ENCODE results near the gene REEP1.
"Not testable (repeated sequence)": the region's sequence is repeated elsewhere in the genome, so short reads cannot be mapped to it uniquely, and the experiment has no call there.

REEP1 gene

DNA sequence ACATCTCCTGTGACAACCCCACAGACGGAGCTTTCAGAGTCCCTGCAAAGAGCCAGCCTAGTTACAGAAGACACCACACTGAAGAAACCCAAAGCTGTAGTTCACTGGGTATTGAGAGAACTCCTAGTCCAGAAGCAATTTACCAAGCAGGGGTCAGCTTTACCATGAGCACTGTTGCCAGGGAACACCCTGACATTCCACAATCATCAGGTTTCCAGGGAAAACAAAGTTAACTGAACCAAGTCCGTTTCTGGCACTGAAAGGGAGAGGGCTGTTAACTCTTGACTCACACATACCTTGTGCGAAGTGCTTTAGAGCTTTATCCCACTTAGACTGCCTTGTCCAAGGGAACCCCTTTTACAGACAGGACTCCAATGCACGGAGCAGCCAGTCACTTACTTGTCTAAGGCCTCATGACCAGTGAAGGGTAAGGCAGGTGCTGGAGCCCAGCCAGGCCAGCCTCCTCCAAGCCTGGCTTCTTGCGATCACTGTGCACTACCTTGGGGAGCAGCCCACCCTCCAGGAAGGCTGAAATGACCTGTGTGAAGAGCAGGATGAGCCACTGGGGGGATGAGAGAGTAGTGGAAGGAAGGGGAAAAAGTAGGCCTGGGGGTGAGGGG is 53.9 kb downstream of the REEP1 start:
- no peak for DNase-seq (ENCODE audit: low read depth)

DNA sequence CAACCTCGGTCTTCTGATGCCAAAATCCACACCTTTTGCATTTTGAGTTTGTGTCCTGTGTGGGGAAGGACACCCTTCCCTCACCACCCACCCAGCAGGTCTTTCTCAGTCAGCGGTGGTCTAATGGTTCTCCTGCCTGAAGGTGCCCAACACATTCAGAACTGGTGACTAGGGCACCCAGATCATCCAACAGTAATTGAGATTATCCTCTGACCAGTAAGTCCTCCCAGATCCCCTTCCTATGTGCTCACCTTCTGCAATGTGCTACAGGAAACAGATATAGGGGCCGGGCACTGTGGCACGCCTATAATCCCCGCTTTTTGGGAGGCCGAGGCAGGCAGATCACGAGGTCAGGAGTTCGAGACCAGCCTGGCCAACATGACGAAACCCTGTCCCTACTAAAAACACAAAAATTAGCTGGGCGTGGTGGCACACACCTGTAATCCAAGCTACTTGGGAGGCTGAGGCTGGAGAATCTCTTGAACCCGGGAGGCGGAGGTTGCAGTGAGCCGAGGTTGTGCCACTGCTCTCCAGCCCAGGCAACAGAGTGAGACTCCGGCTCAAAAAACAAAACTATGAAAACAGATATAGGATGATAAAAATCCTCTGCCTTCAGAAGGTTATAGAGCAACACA is 56.2 kb downstream of the REEP1 start:
- no peak for DNase-seq (ENCODE audit: low read depth)

DNA sequence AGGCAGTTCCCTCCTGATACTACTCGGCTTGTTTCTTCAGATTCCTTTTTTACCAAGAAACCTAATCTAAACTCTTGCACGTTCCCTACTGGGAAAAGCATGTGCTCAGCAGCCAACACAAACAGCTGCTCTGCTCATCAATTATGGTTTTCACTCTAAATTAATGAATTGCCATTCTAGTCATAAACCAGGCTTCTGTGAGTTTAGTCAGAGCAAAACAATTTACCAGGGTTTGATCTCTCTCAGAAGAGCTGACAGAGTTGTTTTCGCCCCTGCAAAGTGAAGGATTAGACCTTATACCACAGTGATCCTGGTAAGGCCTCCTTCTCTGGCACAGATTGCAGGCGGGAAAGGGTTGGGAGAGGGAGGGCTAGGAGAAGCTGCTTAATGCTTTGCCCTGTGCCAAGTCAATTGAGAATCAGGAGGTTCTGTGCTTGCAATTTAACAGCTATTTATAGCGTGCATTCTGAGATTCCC is 57.2 kb downstream of the REEP1 start:
- no peak for DNase-seq (ENCODE audit: low read depth)

DNA sequence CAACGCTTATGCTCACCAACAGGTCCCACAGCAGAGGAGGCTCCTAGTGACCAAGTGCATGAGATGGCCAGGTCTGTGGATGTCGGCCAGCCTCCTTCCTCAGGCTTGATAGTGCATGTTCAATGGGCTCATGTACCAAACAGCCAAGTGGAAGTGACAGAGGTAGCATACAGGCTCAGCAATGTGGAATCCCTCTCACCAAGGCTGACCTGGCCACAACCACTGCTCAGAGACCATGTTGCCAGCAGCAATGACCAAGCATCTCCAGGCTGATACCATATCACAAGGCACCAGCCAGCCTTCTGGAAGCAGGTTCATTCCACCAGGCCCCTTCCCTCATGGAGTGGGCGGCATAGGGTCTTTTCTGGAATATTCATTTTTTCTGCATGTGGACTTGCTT is 61.5 kb downstream of the REEP1 start:
- no peak for DNase-seq (ENCODE audit: low read depth)

DNA sequence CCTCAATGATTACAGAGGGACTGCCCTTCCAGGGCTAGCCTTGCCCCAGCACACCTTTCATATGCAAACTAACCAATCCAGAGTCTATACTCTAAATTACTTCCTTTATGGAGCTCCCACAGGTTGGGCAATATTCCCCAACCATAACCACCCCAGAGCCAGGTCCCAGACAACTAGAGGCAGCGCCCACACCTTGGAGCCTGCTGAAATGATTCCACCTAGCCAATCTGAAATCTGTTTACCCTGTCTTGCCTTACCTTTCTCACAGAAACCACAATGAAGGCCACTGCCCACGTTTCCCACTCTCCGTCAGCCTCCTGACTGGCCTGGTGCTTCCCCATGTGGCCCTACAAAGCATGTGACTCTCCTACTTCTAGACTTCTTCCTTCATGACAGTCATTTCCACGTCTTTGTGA is 62.0 kb downstream of the REEP1 start:
- no peak for DNase-seq (ENCODE audit: low read depth)

DNA sequence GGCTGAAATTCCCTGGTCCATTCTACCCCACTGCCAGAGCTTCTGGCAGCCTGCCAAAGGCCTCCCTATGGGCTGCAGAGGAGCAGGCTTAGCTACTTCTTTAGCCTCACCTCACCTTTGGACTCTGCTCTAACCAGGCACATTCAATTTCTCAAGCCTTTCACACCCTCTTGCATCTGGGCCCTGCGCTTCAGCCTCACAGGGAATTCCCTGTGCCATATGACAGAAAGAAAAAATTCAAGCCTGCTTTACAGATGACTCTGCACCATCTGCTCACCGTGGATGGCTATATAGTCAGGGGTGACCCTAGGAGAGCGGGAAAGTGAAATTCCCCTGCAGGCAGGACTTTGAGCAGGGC is 62.5 kb downstream of the REEP1 start:
- DNase-seq (ENCODE audit: low read depth), result no peak

DNA sequence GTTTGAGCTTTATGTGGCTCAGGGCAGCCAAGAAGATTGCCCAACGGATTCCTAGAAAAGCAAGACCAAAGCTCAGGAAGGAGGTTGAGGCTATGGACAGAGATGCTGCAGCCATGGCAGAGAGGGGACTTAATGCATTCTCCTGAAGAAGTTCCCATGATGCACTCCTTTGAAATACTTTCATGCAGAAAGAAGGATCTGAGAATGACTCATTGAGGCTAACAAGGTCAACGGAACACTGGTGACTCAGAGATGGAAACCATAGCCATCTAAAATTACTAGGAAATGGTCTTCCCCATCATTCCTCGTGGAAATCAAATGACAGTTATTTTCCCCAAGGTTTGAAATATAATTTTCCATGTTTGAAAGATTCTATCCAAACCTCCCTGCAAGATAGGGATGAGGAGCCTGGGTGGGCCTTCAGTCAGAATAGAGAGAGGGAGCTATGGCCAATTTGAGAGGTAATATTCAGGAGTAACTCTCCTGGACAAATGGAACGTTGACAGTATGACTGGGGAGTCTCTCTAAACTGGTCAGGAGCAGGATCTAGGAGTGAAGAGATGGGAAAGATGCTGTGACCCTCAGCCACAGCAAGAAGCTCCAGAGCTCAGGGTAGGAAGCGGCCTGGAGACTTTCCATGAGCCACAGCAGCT is 63.0 kb downstream of the REEP1 start:
- no peak for DNase-seq (ENCODE audit: low read depth)

DNA sequence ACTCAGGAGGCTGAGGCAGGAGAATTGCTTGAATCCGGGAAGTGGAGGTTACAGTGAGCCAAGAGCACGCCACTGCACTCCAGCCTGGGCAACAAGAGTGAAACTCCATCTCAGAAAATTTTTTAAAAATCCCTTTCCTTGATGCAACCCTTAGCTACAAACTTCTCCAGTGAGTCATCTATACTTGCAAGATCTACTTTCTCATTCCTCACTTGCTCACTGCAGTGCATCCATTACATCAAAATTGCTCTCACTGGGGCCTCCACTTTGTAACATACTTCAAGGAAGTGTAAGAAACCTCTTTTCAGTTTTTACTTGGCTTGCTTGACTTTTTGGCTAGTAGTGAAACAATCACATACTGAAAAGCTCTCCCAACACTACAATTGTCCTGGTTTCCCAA is 65.3 kb downstream of the REEP1 start:
- no peak for DNase-seq (ENCODE audit: low read depth)

DNA sequence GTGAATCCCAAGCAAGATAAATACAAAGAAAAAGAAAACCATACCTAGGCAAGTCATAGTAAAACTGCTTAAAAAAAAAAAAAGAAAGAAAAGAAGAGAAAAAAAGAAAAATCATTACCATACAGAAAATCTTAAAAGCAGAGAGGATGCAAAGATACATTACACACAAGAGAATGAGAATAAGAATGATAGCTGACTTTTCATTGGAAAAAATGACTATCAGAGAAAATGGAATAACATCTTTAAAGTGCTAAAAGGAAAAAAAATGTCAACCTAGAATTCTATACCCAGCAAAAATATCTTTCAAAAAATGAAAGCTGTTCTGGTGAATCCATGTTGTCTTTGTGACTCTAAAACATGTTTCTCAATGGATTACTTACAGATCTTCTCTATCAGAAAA is 66.2 kb downstream of the REEP1 start:
- no peak for DNase-seq (ENCODE audit: low read depth)

DNA sequence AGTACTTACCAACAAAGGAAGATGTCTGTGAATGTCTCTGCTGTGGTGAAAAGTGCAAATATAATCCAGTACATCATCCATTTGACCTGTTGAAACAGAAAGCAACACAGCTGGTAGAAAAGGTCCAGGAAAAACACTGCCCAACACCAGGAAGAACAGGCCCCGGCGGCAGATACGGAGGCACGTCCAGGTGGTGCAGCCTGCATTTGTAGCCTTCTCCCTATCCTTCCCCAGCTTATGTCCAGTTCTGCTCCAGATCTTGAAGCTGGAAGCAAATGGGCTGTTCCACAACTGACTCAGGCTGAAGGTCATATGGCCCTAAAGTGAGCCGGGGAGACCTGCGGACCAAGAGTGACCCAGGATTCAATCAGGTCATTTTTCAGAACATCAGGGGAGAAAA is 73.5 kb downstream of the REEP1 start:
- DNase-seq (ENCODE audit: low read depth), result no peak

DNA sequence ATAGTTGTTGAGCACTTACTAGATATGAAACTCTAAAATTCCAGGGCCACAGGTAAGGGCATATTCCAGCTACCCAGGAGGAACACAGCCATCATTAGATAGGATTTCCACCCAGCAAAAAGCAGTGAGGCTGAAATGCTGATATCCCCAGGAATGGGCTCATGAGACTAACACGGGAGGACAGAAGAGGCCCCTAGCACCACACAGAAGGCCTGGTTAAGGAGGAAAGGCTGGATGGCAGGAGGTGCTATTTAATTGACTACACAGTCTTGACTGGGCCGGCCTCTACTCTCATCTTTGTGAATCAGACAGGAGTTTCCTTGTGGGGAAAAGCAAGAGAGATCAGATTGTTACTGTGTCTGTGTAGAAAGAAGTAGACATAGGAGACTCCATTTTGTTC is 76.4 kb downstream of the REEP1 start:
- DNase-seq (ENCODE audit: low read depth), result no peak

DNA sequence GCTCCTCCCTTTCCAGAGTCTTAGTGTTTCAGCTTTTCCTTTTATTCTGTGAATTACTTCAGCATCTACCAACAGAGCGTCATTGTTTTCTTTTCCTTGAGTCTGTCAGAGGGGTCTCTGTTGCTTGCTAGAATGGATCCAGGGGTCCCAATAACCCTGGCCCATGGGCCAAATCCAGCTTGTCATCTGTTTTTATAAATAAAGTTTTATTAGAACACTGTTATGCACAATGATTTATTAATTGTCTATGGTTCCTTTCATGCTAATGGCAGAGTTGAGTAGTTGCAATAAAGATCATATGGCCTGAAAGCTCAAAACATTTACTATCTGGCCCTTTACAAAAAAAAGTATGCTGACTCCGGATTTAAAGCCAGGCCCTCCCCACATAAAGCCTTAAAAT is 79.3 kb downstream of the REEP1 start:
- no peak for DNase-seq (ENCODE audit: low read depth)

DNA sequence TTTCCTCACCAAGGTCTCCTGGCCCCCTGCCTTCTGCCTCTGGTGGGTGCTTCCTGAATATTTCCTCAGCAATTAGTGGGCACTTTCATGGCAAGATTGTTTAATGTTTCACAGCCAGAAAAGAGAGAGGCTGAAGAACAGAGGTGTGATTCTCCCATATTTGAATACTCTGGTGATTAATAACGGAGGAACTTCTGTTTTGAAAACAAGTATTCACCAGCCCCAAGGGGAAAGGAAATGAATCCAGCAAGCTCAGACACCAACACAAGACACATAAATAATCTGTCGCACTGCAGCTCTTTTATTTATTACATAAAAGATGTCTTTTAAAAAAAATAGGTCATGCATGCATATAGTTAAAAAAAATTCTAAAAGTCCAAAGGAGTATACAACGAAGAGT is 80.4 kb downstream of the REEP1 start:
- no peak for DNase-seq (ENCODE audit: low read depth)

DNA sequence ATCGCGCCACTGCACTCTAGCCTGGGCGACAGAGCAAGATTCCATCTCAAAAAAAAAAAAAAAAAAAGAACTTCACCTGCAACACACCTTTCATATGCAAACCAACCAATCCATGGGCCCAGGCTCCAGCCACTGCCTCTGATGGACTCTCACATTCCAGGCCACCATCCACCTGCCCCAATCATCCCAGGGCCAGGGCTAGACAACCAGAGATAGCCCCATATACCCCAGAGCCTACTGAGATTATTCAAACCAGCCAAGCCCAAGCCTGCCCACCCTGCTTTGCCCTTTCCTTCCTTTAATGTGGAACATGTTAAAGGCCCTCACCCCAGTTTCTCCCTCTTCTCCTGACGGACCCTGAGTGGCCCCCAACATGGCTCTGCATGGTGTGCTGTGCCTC is 81.1 kb downstream of the REEP1 start:
- no peak for DNase-seq (ENCODE audit: low read depth)

DNA sequence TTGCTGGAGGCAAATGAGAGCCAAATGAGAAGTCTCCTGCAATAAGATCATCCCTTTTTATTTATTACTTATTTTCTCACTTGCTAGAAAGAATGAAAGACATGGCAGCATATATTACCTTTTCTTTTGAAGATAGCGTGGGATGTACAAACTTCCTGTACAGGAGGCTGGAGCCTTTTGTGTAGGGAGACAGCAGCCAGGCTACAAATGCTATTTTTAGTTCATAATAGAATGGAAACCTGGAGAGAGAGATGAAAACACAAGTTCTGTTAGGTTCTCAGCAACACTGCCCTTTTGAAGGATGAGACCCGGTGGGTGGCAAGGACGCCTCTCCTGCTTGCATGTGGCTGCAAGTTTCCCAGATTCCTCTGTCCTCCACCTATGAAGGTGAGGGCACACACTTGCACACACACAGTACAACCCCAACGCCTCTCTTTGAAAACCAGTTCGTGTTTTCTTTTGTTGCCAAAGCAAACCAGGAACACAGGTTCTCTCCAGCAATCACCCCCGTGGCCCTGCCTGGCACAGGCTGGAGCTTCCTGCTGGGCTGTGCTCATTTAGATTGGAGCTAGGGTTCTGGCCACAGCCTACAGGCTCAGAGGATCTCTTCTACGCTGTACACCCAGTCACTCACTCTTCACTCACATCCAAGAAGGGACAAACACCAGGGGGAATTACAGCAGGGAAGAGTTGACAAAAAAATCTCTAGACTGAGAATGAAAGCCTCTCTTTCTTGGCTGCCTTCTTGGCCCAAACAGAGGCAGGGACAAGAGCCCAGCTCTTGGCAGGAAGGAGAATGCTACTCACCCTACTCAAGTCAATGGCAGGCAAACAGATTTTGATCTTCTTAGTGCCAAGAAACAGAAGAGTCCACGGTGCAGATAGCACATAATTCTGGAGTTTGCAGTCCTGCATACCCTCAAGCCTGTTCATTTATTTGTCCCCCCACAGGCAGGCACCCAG is 82.6 kb downstream of the REEP1 start:
- no peak for DNase-seq (ENCODE audit: low read depth)

DNA sequence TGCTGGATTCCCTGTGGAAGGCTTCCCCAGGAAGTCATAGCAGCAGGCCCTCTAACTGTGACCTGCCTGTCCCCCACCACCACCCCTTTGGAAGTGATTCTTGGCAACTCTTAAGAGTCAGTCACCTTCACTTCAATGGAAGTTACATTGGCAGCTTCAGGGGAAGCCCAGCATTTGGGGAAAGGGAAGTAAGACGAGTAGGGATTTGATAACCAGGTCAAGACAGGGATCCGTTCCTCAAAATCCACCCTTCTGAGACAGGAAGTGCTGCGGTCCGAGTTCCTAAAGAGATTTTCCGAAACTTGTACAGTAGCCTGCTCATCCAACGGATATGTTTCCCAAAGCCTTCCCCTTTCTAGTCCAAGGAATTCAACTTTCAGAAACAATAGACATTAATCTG is 84.0 kb downstream of the REEP1 start:
- DNase-seq (ENCODE audit: low read depth), result no peak

DNA sequence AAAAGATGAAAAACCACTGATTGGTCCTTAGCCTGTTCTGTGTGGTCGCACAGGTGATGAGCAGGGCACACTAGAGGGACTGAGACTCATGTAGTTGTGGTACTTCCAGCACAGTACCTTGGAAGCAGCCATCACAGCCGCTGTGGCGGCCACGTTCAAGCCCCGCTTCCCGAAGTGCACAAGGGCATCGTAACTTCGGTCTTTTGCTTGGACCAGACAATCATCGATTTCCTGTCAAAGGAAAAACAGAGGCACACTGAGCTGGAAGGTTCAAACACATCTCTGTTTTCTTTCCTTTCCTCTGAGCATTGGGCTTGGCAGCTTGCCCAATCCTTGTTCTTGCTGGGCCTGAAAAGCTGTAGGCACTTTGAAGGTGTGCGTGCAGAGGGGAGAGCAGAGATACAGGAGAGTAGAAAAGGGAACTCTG is 85.6 kb downstream of the REEP1 start:
- DNase-seq (ENCODE audit: low read depth), result no peak

DNA sequence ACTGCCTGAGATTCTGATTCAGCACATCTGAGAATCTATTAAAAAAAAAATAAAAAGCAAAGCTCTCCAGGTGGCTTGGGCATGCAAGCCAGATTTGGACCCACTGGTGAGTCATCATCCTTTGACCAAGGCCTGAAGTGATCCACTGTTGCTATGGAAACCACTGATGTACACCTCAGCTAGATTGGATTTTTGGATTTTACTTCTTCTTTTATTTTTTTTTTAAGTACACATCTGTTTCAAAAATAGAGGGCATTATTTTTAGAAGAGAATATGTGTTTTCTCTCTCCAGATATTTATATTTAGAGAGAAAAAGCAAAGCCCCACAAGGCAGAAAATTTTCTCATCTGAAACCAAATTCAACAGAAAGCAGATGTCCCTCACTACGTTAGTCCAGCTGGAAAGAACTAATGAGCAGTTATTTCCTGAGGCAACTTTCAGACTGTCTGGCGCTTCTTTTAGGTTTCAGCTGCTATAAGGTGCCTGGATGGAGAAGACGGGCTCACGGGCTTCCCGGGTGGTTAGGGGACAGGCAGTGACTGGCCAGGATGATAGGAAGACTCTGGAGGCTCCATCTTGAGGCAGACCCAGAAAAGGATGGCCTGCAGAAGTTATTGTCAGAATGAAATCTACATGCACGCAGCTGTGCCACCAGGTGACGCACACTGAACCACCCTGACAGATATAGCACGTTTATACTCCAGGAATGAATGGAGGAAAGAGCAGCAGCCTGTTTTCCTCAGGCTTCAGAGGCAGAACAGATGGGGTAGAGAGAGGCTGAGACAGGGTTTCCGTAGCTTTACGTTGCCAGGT is 87.6 kb downstream of the REEP1 start:
- DNase-seq (ENCODE audit: low read depth), result no peak

DNA sequence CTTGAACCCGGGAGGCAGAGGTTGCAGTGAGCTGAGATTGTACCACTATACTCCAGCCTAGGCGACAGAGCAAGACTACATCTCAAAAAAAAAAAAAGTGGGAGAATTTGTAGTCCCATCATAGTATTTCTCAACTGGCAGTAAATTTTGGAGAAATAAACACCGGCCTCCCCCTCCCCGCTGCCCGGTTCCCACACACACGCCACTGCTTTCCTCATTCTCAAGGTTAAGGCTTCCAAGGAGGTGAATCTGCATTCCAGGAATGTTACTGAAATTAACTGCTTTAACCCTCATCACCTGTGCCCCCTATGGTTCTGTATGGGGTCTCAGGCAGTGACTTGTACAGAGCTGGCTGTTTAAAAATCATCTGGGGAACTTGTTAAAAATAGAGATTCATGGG is 88.2 kb downstream of the REEP1 start:
- DNase-seq (ENCODE audit: low read depth), result no peak

DNA sequence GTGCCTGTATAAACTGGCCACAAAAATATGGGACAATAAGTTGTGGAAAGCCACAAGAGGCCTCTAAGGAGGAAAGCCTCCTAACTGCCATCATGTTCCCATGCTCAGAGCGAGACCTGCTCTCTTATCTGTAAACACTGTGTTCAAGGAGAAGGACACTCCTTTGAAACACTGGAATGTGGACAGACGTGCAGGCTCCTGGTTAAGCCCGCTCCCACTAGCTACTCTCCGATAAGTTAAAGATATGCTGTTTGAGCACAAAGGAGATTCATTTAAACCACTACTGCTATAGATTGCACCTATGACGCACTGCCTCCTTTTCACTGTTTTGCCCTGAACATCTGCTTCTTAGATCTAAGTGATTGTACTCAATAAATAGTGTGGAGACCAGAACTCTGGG is 92.2 kb downstream of the REEP1 start:
- not testable (repeated sequence) for DNase-seq (ENCODE audit: low read depth)

DNA sequence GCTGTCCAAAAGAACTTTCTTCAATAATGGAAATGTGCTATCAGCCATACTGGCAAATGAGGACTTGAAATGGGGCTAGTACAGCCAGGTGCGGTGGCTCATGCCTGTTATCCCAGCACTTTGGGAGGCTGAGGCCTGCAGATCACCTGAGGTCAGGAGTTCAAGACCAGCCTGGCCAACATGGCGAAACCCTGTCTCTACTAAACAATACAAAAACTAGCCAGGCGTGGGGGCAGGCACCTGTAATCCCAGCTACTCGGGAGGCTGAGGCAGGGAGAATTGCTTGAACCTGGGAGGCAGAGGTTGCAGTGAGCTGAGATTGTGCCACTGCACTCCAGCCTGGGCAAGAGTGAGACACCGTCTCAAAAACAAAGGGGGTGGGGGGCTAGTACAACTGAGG is 92.6 kb downstream of the REEP1 start:
- DNase-seq (ENCODE audit: low read depth), result not testable (repeated sequence)

Measured in stimulated activated CD8-positive, alpha-beta memory T cell treated with anti-CD3 and anti-CD28 coated beads, Interleukin-12 subunit alpha, Interleukin-12 subunit beta, amount 100 ng/mL, for 1 hour (primary cell).